PC-9 (cell line): ENCODE results near the gene DNAAF3.

Experiments used
- CTCF ChIP-seq: fragments of 200-600 bp; sonication (generic); conservative IDR thresholded peaks from 2 replicates; pipeline ENCODE4 v1.6.1; 2017; ENCODE audit warnings: mixed run types, antibody characterized with exemption, mild to moderate bottlenecking, moderate library complexity
- EZH2 ChIP-seq: fragments of 200-600 bp; sonication (generic); IDR thresholded peaks from 2 replicates; pipeline ENCODE4 v1.8.0; 2017; ENCODE audit warnings: antibody characterized with exemption, low read depth

- TF ChIP-seq CTCF: no peak
- no peak for TF ChIP-seq EZH2
These were observed 8.2 kb upstream of the DNAAF3 start for GRCh38 chr19:55174425-55175116.
